ENCODE data around the gene TBC1D22A. TPM values are rescaled to one million over a fixed set of nuclear protein-coding genes. Genes with fewer than 3 reads are reported as not detected.

Gene TBC1D22A
- total RNA-seq, 1 donor from 2014 or later: 28.9 TPM

DNA sequence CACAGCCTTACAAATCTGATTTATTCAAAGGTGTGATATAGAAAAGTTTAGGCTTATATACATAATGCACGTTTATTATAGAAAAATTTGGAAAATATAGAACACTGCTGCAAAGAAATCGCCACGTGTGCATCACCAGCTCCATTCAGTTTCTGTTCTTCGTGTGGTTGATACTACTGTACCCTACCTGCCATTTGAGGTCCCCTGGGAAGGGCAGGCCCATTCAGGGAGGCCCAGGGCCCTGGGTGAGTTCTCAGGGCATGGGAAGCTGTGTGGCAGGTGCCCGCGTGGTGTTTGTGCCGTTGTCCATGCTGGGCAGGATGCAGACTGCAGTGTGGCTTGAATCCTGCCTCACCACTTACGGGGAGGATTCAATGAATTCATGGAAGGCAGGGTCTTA, 60.8 kb downstream of the TBC1D22A start:
- Mint-ChIP-seq H3K4me3 (ENCODE audit: unreplicated experiment) (no peak overlapping the region), H3K9me3 (ENCODE audit: unreplicated experiment) (no peaks in the 10 kb centered on the region), H3K27ac (ENCODE audit: unreplicated experiment) (no peak overlapping the region), H3K27me3 (ENCODE audit: unreplicated experiment) (no peaks in the 10 kb centered on the region), H3K4me1 (ENCODE audit: unreplicated experiment) (peaks cover 23% of the 10 kb centered on the region), H3K36me3 (ENCODE audit: unreplicated experiment) (peaks cover 9% of the 10 kb centered on the region)
- TF ChIP-seq, protein P1, sequence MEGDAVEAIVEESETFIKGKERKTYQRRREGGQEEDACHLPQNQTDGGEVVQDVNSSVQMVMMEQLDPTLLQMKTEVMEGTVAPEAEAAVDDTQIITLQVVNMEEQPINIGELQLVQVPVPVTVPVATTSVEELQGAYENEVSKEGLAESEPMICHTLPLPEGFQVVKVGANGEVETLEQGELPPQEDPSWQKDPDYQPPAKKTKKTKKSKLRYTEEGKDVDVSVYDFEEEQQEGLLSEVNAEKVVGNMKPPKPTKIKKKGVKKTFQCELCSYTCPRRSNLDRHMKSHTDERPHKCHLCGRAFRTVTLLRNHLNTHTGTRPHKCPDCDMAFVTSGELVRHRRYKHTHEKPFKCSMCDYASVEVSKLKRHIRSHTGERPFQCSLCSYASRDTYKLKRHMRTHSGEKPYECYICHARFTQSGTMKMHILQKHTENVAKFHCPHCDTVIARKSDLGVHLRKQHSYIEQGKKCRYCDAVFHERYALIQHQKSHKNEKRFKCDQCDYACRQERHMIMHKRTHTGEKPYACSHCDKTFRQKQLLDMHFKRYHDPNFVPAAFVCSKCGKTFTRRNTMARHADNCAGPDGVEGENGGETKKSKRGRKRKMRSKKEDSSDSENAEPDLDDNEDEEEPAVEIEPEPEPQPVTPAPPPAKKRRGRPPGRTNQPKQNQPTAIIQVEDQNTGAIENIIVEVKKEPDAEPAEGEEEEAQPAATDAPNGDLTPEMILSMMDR (IDR thresholded peaks at IDR 0.05): no peak
- DNase-seq (ENCODE audit: extremely low spot score, unreplicated experiment): no peak

DNA sequence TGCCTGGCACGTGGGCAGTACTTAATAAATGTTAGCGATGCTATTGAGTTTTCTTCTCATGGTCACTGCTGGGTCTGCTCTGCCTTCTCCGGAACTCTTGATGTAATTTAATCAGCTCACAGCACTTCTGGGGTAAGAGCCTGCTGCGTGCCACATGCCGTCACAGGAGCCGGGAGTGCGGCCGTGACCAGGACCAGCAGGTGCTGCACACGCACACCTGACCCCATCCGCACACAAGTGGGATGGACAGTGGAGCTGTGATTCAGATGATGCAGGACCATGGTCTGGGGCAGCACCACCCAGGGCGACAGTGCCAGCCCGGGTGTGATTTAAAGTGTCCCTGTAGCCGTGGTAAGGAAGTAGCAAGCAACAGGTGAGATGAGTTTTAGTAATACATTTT, 61.2 kb downstream of the TBC1D22A start:
- TF ChIP-seq, protein P1 (IDR thresholded peaks at IDR 0.05): no peak
- H3K27me3 Mint-ChIP-seq (ENCODE audit: unreplicated experiment): no peaks in the 10 kb centered on the region
- H3K27ac Mint-ChIP-seq (ENCODE audit: unreplicated experiment): no peak overlapping the region
- no peak overlapping the region for H3K4me3 Mint-ChIP-seq (ENCODE audit: unreplicated experiment)
- DNase-seq (ENCODE audit: extremely low spot score, unreplicated experiment): no peak
- no peaks in the 10 kb centered on the region for H3K9me3 Mint-ChIP-seq (ENCODE audit: unreplicated experiment)
- H3K36me3 Mint-ChIP-seq (ENCODE audit: unreplicated experiment): peaks cover 9% of the 10 kb centered on the region
- H3K4me1 Mint-ChIP-seq (ENCODE audit: unreplicated experiment): peaks cover 27% of the 10 kb centered on the region

DNA sequence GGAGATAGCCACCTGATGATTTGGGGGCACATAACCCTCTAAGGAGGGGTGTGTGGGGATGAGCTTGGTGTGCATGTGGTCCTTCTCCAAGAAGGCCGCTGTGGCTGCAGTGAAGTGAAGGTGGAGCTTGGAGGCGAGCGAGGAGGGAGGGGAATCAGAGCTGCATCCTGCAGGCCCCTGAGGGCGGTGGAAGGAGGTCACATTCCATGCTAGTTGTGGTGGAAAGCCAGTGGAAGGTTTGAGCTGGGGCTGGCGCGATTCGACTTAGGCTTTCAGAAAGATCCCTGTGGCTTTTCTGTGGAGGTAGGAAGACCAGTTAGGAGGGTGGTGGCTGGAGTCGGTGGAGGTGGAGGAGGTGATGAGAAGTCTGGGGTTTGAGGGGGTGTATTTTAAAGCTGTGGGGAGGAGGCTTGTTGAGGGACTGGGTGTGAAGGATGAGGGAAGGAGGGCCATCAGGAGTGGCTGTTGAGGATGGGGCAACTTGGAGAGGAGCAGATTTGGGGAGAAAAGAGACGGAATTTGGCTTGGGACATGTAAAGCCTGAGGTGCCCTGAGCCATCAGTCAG, 62.0 kb downstream of the TBC1D22A start:
- H3K4me3 Mint-ChIP-seq (ENCODE audit: unreplicated experiment): no peak overlapping the region
- peaks cover 9% of the 10 kb centered on the region for H3K36me3 Mint-ChIP-seq (ENCODE audit: unreplicated experiment)
- TF ChIP-seq, protein P1 (IDR thresholded peaks at IDR 0.05): no peak
- no peak overlapping the region for H3K27ac Mint-ChIP-seq (ENCODE audit: unreplicated experiment)
- no peaks in the 10 kb centered on the region for H3K9me3 Mint-ChIP-seq (ENCODE audit: unreplicated experiment)
- DNase-seq (ENCODE audit: extremely low spot score, unreplicated experiment): no peak
- peaks cover 35% of the 10 kb centered on the region for H3K4me1 Mint-ChIP-seq (ENCODE audit: unreplicated experiment)
- H3K27me3 Mint-ChIP-seq (ENCODE audit: unreplicated experiment): no peaks in the 10 kb centered on the region

DNA sequence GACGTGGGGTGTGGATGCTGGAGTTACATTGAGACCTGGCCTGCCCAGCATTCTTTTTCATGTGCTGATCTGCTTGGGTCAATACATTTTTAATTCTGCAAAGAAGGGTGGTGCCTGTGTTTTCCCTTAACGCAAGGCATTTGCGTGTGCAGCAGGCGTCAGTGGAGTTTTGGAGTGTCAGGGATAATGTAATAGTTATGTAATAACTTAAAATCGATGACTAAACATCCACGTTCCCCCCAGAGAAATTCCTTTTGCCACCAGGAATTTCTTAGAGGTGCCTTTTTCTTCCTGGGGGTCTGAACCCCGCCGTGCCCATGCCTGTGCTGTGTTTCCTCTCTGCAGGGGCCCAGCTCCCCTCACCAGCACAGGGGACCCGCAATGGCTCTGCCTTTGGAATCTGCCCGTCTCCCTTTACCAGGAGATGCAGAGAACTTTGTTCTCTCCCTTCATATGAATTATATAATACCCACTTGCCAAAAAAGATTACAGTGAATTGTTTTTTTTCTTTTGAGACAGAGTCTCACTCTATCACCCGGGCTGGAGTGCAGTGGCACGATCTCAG, 62.6 kb downstream of the TBC1D22A start:
- TF ChIP-seq, protein P1 (IDR thresholded peaks at IDR 0.05): no peak
- no peak for DNase-seq (ENCODE audit: extremely low spot score, unreplicated experiment)
- H3K9me3 Mint-ChIP-seq (ENCODE audit: unreplicated experiment): no peaks in the 10 kb centered on the region
- H3K4me3 Mint-ChIP-seq (ENCODE audit: unreplicated experiment): no peak overlapping the region
- no peaks in the 10 kb centered on the region for H3K27me3 Mint-ChIP-seq (ENCODE audit: unreplicated experiment)
- H3K27ac Mint-ChIP-seq (ENCODE audit: unreplicated experiment): no peak overlapping the region
- peaks cover 41% of the 10 kb centered on the region for H3K4me1 Mint-ChIP-seq (ENCODE audit: unreplicated experiment)
- H3K36me3 Mint-ChIP-seq (ENCODE audit: unreplicated experiment): peaks cover 6% of the 10 kb centered on the region

DNA sequence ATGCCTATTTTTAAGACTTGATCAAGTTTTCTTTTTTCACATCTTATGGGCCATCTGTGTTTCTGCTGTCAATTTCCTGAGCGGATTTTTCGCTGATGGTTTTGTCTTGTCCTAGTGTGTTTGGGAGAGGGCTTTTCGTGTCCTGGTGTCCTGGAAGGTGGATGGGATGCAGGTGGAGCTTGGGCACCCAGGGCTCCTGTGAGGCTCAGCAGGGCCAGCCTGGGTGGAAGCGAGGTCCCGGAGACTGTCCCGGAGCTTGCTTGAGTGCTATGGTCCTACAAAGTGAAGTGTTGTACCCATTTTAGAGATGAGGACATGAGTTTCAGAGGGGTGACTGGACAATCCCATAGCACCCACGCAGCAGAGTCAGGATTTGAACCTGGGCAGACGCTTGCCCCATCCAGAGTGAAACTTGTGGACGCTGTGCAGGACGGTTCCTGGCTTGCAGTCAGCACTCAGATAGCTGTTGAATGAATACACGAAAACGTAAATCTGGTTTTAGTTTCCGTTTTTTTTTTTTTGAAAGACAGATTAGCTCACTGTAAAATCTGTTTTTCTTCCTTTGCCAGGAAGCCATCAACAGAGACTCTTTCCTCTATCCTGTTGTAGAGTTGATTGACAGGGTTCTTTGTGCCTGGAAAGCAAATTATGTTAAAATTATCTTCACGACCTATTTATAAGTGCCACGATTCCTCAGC, 64.1 kb downstream of the TBC1D22A start:
- no peak for DNase-seq (ENCODE audit: extremely low spot score, unreplicated experiment)
- no peak overlapping the region for H3K27ac Mint-ChIP-seq (ENCODE audit: unreplicated experiment)
- H3K4me3 Mint-ChIP-seq (ENCODE audit: unreplicated experiment): no peak overlapping the region
- H3K9me3 Mint-ChIP-seq (ENCODE audit: unreplicated experiment): no peaks in the 10 kb centered on the region
- TF ChIP-seq, protein P1 (IDR thresholded peaks at IDR 0.05): no peak
- peaks cover 56% of the 10 kb centered on the region for H3K4me1 Mint-ChIP-seq (ENCODE audit: unreplicated experiment)
- H3K27me3 Mint-ChIP-seq (ENCODE audit: unreplicated experiment): no peaks in the 10 kb centered on the region
- peaks cover 4% of the 10 kb centered on the region for H3K36me3 Mint-ChIP-seq (ENCODE audit: unreplicated experiment)

Data from osteocyte (in vitro differentiated cells).